ENCODE data around the gene MRO. TPM values are rescaled to one million over a fixed set of nuclear protein-coding genes. Genes with fewer than 3 reads are reported as not detected.
A peak's percentile ranks its signal among the peaks of the same experiment; 100 is the strongest.
"Not testable (repeated sequence)": the region's sequence is repeated elsewhere in the genome, so short reads cannot be mapped to it uniquely, and the experiment has no call there.

The MRO gene
- total RNA-seq: not detected

- ChIA-PET POLR2A (interaction anchor here (1.2 to 2.2 kb wide), 2 partner anchors 59 to 148 kb away, joined by 5 to 17 read pairs; partner anchors contain the start of genes ELAC1 and ME2), CTCF (interaction anchor here (0.6 to 2.8 kb wide), 38 partner anchors 9 to 376 kb away, joined by 3 to 21 read pairs (median 4); partner anchors contain the start of genes ELAC1, ME2 and SMAD4)
- Mint-ChIP-seq H3K36me3 (ENCODE audit: low read depth) (no peaks in the 10 kb centered on the region), H3K27ac (no peak within 1 kb of the TSS), H3K4me3 (no peak within 1 kb of the TSS), H3K4me1 (ENCODE audit: low read depth) (no peaks in the 10 kb centered on the region), H3K27me3 (ENCODE audit: low read depth) (peaks cover 11% of the 10 kb centered on the region), H3K9me3 (ENCODE audit: insufficient read depth) (no peaks in the 10 kb centered on the region)
- ATAC-seq: peak; percentile 99
- peak; percentile 85 for DNase-seq
Observed at GRCh38 chr18:50819728-50820378, at the start of gene MRO. TSS of gene MRO (minus strand) at chr18:50820016. CDS start at chr18:50809400, 10,616 bp downstream.

DNA sequence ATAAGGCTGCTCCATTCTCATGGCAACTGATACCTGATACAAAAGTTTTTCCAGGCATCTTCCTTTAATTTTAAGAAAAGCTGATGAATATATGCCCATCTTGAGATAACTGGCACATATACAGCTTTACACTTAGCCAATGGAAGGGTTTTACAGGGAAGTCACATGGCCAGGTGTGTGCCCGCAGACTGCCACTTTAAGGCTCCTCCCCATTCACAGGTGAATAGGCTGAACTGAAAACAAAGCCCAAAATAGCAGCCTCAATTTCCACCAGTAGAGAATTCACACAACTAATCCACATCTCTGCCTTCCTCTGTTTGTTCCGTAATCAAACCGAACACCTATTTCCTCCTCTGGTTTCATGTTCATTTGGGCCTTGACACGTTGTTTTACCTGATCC is 49.3 kb upstream of the MRO start:
- H3K4me3 Mint-ChIP-seq: no peak overlapping the region
- no peak overlapping the region for H3K27ac Mint-ChIP-seq
- no peaks in the 10 kb centered on the region for H3K36me3 Mint-ChIP-seq (ENCODE audit: low read depth)
- no peaks in the 10 kb centered on the region for H3K9me3 Mint-ChIP-seq (ENCODE audit: insufficient read depth)
- ATAC-seq: no peak
- H3K4me1 Mint-ChIP-seq (ENCODE audit: low read depth): no peaks in the 10 kb centered on the region
- ChIA-PET POLR2A (no interaction called here), CTCF (no interaction called here)
- no peak for DNase-seq
- H3K27me3 Mint-ChIP-seq (ENCODE audit: low read depth): peaks cover 5% of the 10 kb centered on the region

- Mint-ChIP-seq H3K27ac (no peak overlapping the region), H3K9me3 (ENCODE audit: insufficient read depth) (no peaks in the 10 kb centered on the region), H3K36me3 (ENCODE audit: low read depth) (no peaks in the 10 kb centered on the region), H3K4me1 (ENCODE audit: low read depth) (no peaks in the 10 kb centered on the region), H3K4me3 (no peak overlapping the region), H3K27me3 (ENCODE audit: low read depth) (peaks cover 4% of the 10 kb centered on the region)
- POLR2A ChIA-PET: no interaction called here
- CTCF ChIA-PET: interaction anchor here (0.6 to 1.6 kb wide), 3 partner anchors 47 to 647 kb away, joined by 3 to 19 read pairs (median 3); partner anchors contain the start of gene MRO
- DNase-seq (no peak), ATAC-seq (no peak)
Observed at GRCh38 chr18:50866765-50867164, 46.9 kb upstream of the MRO start.

GRCh38 chr18:50863840-50864375 is 44.1 kb upstream of the MRO start:
- POLR2A ChIA-PET: interaction anchor here (0.6 kb wide), 1 partner anchor 15 kb away, joined by 3 read pairs; the partner anchor contains the start of gene ME2

DNA sequence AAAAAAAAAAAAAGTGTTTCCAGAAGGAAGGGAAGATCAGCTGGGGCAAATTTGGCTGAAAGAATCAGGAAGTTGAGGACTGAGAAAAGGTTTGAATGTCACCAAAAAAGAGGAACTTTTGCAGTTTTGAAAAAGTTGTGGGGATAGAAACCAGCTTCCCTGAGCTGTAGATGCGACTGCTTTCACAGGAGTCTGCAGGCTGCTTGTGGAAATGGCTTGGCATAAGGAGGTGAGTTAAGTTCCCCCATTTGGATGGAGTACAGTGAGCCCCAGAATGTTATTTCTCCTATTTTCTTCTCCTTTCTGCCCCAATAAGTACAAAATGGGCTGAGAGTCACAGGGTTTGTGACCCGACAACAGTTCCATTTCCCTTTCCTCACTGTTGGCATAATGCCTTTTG is 42.6 kb upstream of the MRO start:
- H3K27ac Mint-ChIP-seq: no peak overlapping the region
- no peaks in the 10 kb centered on the region for H3K9me3 Mint-ChIP-seq (ENCODE audit: insufficient read depth)
- DNase-seq: no peak
- H3K4me1 Mint-ChIP-seq (ENCODE audit: low read depth): no peaks in the 10 kb centered on the region
- H3K27me3 Mint-ChIP-seq (ENCODE audit: low read depth): peaks cover 7% of the 10 kb centered on the region
- H3K4me3 Mint-ChIP-seq: no peak overlapping the region
- ATAC-seq: no peak
- no peaks in the 10 kb centered on the region for H3K36me3 Mint-ChIP-seq (ENCODE audit: low read depth)
- POLR2A ChIA-PET: no interaction called here
- CTCF ChIA-PET: interaction anchor here (1.3 kb wide), 1 partner anchor 41 kb away, joined by 4 read pairs; no protein-coding TSS in a partner anchor

More at GRCh38 chr18:50863840-50864375, 44.1 kb upstream of the MRO start:
- H3K9me3 Mint-ChIP-seq (ENCODE audit: insufficient read depth): no peaks in the 10 kb centered on the region
- H3K4me1 Mint-ChIP-seq (ENCODE audit: low read depth): no peaks in the 10 kb centered on the region
- CTCF ChIA-PET: interaction anchor here (1.6 kb wide), 1 partner anchor 43 kb away, joined by 5 read pairs; the partner anchor contains the start of gene MRO
- no peak for ATAC-seq
- H3K27ac Mint-ChIP-seq: no peak overlapping the region
- no peak overlapping the region for H3K4me3 Mint-ChIP-seq
- no peak for DNase-seq
- H3K27me3 Mint-ChIP-seq (ENCODE audit: low read depth): peaks cover 5% of the 10 kb centered on the region
- H3K36me3 Mint-ChIP-seq (ENCODE audit: low read depth): no peaks in the 10 kb centered on the region

- H3K4me1 Mint-ChIP-seq (ENCODE audit: low read depth): peaks cover 4% of the 10 kb centered on the region
- CTCF ChIA-PET: interaction anchor here (1.3 kb wide), 1 partner anchor 40 kb away, joined by 4 read pairs; no protein-coding TSS in a partner anchor
- H3K27ac Mint-ChIP-seq: no peak overlapping the region
- DNase-seq (no peak), ATAC-seq (no peak)
- H3K9me3 Mint-ChIP-seq (ENCODE audit: insufficient read depth): no peaks in the 10 kb centered on the region
- peaks cover 10% of the 10 kb centered on the region for H3K27me3 Mint-ChIP-seq (ENCODE audit: low read depth)
- POLR2A ChIA-PET: interaction anchor here (0.6 kb wide), 1 partner anchor 1003 kb away, joined by 3 read pairs; no protein-coding TSS in a partner anchor
- H3K4me3 Mint-ChIP-seq: no peak overlapping the region
- no peaks in the 10 kb centered on the region for H3K36me3 Mint-ChIP-seq (ENCODE audit: low read depth)
Observed at GRCh38 chr18:50861617-50862016, 41.8 kb upstream of the MRO start.

DNA sequence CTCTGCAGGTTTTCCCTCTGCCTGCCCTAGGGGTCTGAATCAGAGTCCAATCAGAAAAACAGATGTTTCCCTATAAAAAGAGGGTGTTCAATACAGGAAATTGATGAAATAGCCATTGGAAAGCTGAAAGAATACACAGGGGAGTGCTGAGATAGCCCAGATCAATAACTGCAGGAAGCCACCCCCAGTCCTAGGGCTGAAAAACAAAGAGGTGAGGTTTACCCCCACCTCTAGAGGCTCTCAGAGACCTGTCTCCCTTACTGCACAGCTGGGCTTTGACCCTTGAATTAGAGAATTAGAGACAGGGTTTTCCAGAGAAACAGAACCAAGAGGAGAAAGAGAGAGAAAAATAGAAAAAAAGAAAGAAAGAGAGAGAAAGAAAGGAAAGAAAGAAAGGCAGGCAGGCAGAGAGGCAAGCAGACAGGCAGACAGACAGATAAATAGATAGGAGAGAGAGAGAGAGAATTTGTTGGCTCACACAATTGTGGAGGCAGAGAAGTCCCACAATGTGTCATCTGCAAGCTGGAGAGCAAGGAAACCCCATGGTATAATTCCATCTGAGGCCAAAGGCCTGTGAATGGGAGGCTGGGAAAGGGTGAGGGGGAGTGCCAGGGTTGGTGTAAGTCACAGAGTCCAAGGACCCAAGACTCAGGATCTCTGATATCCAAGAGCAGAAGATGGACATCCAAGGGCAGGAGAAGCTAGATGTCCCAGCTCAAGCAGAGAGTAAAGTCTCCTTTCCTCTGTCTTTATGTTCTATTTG is 40.2 kb upstream of the MRO start:
- ChIA-PET POLR2A (no interaction called here), CTCF (no interaction called here)
- ATAC-seq: no peak

GRCh38 chr18:50857694-50858093 is 37.9 kb upstream of the MRO start:
- ChIA-PET CTCF (interaction anchor here (1.4 kb wide), 1 partner anchor 193 kb away, joined by 5 read pairs; no protein-coding TSS in a partner anchor), POLR2A (no interaction called here)
- Mint-ChIP-seq H3K27ac (no peak overlapping the region), H3K9me3 (ENCODE audit: insufficient read depth) (no peaks in the 10 kb centered on the region), H3K27me3 (ENCODE audit: low read depth) (peaks cover 18% of the 10 kb centered on the region), H3K4me3 (no peak overlapping the region), H3K36me3 (ENCODE audit: low read depth) (no peaks in the 10 kb centered on the region), H3K4me1 (ENCODE audit: low read depth) (peaks cover 6% of the 10 kb centered on the region)
- ATAC-seq (no peak), DNase-seq (no peak)

More for the DNA sequence above, 40.2 kb upstream of the MRO start:
- no peak for DNase-seq
- Mint-ChIP-seq H3K9me3 (ENCODE audit: insufficient read depth) (no peaks in the 10 kb centered on the region), H3K4me1 (ENCODE audit: low read depth) (peaks cover 6% of the 10 kb centered on the region), H3K27ac (no peak overlapping the region), H3K36me3 (ENCODE audit: low read depth) (no peaks in the 10 kb centered on the region), H3K27me3 (ENCODE audit: low read depth) (peaks cover 16% of the 10 kb centered on the region), H3K4me3 (no peak overlapping the region)

GRCh38 chr18:50857166-50857565 is 37.4 kb upstream of the MRO start:
- POLR2A ChIA-PET; H3K36me3 Mint-ChIP-seq (ENCODE audit: low read depth); H3K9me3 Mint-ChIP-seq (ENCODE audit: insufficient read depth); DNase-seq; H3K4me3 Mint-ChIP-seq; H3K27ac Mint-ChIP-seq; H3K4me1 Mint-ChIP-seq (ENCODE audit: low read depth); ATAC-seq: not testable (repeated sequence)
- CTCF ChIA-PET: interaction anchor here (1.4 kb wide), 1 partner anchor 194 kb away, joined by 5 read pairs; no protein-coding TSS in a partner anchor
- peaks cover 20% of the 10 kb centered on the region for H3K27me3 Mint-ChIP-seq (ENCODE audit: low read depth)

DNA sequence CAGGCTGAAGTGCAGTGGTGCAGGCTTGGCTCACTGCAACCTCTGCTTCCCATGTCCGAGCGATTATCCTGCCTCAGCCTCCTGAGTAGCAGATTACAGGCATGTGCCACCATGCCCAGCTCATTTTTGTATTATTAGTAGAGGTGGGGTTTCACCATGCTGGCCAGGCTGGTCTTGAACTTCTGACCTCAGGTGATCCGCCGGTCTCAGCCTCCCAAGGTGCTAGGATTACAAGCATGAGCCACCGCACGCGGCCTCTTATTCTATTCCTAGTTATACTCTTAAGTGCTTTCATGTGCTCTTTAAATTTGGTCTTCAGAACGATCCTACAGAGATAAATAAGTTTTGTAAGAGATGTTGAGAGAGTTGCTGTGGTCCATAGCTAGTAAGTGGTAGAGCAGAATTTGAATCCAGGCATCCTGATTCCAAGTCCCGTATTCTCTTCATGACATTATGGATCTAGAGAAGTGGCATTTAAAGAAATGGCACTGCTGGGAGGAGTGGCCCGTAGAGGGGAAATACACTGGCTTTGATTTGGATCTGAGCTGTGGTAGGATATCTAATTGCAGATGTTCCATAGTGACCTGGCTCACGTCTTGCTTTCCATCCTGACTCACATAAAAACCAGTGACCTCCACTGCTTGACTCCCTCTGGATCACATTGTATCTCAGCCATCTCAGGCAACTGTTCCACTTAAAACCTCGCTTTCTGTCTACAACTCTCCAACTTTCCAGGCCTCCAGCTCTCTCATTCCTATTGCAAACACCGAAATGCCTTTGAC is 36.4 kb upstream of the MRO start:
- no peaks in the 10 kb centered on the region for H3K9me3 Mint-ChIP-seq (ENCODE audit: insufficient read depth)
- peaks cover 18% of the 10 kb centered on the region for H3K27me3 Mint-ChIP-seq (ENCODE audit: low read depth)
- no peak for ATAC-seq
- ChIA-PET CTCF (interaction anchor here (1.4 kb wide), 1 partner anchor 195 kb away, joined by 5 read pairs; no protein-coding TSS in a partner anchor), POLR2A (no interaction called here)
- no peak for DNase-seq
- H3K4me1 Mint-ChIP-seq (ENCODE audit: low read depth): peaks cover 6% of the 10 kb centered on the region
- no peaks in the 10 kb centered on the region for H3K36me3 Mint-ChIP-seq (ENCODE audit: low read depth)
- no peak overlapping the region for H3K4me3 Mint-ChIP-seq
- no peak overlapping the region for H3K27ac Mint-ChIP-seq

- H3K4me3 Mint-ChIP-seq: no peak overlapping the region
- H3K4me1 Mint-ChIP-seq (ENCODE audit: low read depth): peaks cover 6% of the 10 kb centered on the region
- ATAC-seq (no peak), DNase-seq (no peak)
- H3K36me3 Mint-ChIP-seq (ENCODE audit: low read depth): no peaks in the 10 kb centered on the region
- H3K27ac Mint-ChIP-seq: no peak overlapping the region
- H3K27me3 Mint-ChIP-seq (ENCODE audit: low read depth): peaks cover 18% of the 10 kb centered on the region
- CTCF ChIA-PET: no interaction called here
- no peaks in the 10 kb centered on the region for H3K9me3 Mint-ChIP-seq (ENCODE audit: insufficient read depth)
- POLR2A ChIA-PET: no interaction called here
Observed at GRCh38 chr18:50853863-50854271, 34.1 kb upstream of the MRO start.
